Measurements from ENCODE around the gene PLA2R1.

PLA2R1 gene

GRCh38 chr2:160109243-160109642 lies 46.8 kb upstream of the PLA2R1 start:
- TF ChIP-seq ZBTB17 (tag by site-specific recombination; IDR thresholded peaks at IDR 0.05) (no peak), ZNF670 (tag by site-specific recombination; IDR thresholded peaks at IDR 0.05; ENCODE audit: low read depth) (no peak), IKZF3 (tag by site-specific recombination; IDR thresholded peaks at IDR 0.05) (no peak), KLF17 (tag by site-specific recombination; IDR thresholded peaks at IDR 0.05) (no peak), WT1 (tag by site-specific recombination; IDR thresholded peaks at IDR 0.05) (no peak), ZNF623 (tag by site-specific recombination; IDR thresholded peaks at IDR 0.05) (no peak), ZNF544 (tag by site-specific recombination; IDR thresholded peaks at IDR 0.05) (no peak), ZNF830 (tag by site-specific recombination; IDR thresholded peaks at IDR 0.05; ENCODE audit: low read depth) (no peak), ZNF530 (tag by site-specific recombination; IDR thresholded peaks at IDR 0.05; ENCODE audit: low read depth) (no peak), PRDM10 (tag by site-specific recombination; IDR thresholded peaks at IDR 0.05) (no peak), ZNF140 (tag by site-specific recombination; IDR thresholded peaks at IDR 0.05) (no peak), ZNF571 (tag by site-specific recombination; IDR thresholded peaks at IDR 0.05) (no peak), ZNF416 (tag by site-specific recombination; IDR thresholded peaks at IDR 0.05) (no peak), ZNF174 (tag by site-specific recombination; IDR thresholded peaks at IDR 0.05) (no peak), ZNF19 (tag by site-specific recombination; IDR thresholded peaks at IDR 0.05; ENCODE audit: low read depth) (no peak)
- TF ChIP-seq, protein P1, sequence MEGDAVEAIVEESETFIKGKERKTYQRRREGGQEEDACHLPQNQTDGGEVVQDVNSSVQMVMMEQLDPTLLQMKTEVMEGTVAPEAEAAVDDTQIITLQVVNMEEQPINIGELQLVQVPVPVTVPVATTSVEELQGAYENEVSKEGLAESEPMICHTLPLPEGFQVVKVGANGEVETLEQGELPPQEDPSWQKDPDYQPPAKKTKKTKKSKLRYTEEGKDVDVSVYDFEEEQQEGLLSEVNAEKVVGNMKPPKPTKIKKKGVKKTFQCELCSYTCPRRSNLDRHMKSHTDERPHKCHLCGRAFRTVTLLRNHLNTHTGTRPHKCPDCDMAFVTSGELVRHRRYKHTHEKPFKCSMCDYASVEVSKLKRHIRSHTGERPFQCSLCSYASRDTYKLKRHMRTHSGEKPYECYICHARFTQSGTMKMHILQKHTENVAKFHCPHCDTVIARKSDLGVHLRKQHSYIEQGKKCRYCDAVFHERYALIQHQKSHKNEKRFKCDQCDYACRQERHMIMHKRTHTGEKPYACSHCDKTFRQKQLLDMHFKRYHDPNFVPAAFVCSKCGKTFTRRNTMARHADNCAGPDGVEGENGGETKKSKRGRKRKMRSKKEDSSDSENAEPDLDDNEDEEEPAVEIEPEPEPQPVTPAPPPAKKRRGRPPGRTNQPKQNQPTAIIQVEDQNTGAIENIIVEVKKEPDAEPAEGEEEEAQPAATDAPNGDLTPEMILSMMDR (tag by site-specific recombination; IDR thresholded peaks at IDR 0.05), result no peak
- TF ChIP-seq, protein P2, sequence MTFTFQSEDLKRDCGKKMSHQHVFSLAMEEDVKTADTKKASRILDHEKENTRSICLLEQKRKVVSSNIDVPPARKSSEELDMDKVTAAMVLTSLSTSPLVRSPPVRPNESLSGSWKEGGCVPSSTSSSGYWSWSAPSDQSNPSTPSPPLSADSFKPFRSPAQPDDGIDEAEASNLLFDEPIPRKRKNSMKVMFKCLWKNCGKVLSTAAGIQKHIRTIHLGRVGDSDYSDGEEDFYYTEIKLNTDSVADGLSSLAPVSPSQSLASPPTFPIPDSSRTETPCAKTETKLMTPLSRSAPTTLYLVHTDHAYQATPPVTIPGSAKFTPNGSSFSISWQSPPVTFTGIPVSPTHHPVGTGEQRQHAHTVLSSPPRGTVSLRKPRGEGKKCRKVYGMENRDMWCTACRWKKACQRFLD (tag by site-specific recombination; IDR thresholded peaks at IDR 0.05), result no peak
- Histone ChIP-seq H3K36me3 (ENCODE audit: control insufficient read depth in 2 of 2, insufficient read depth in 1 of 2, low read length in 2 of 2) (no peaks in the 10 kb centered on the region), H3K27ac (ENCODE audit: extremely low read depth, low read depth, low read length) (no peak overlapping the region), H3K4me3 (ENCODE audit: low read depth, low read length) (no peak overlapping the region), H3K4me1 (ENCODE audit: control insufficient read depth, insufficient read depth, low read length) (no peaks in the 10 kb centered on the region), H3K9me3 (ENCODE audit: control insufficient read depth, insufficient read depth, low read depth, low read length) (no peaks in the 10 kb centered on the region)
- POLR2A ChIA-PET, result no interaction called here
- CTCF ChIA-PET, result interaction anchor here (0.6 to 3.9 kb wide), 32 partner anchors 9 to 954 kb away, joined by 3 to 26 read pairs (median 4); no protein-coding TSS in a partner anchor

DNA sequence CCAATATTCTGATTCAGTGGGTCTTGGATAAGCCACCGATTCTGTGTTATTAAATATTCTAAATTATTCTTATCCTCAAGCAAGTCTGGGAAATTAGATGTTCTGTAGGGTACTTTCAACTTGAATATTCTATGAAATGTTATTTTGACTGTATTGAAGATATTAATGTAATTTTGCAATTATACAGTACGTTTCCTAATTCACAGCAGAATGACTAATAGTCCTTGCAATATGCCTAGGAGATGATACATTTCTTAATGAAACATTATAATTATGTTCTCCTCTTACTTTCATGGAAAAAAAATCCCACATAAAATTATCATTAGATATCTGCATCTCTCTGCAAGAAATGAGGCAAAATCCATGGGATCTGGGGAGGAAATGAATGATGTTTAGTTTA lies 46.2 kb upstream of the PLA2R1 start:
- Histone ChIP-seq H3K4me1 (ENCODE audit: control insufficient read depth, insufficient read depth, low read length) (no peaks in the 10 kb centered on the region), H3K27ac (ENCODE audit: extremely low read depth, low read depth, low read length) (no peak overlapping the region), H3K36me3 (ENCODE audit: control insufficient read depth in 2 of 2, insufficient read depth in 1 of 2, low read length in 2 of 2) (no peaks in the 10 kb centered on the region), H3K4me3 (ENCODE audit: low read depth, low read length) (no peak overlapping the region), H3K9me3 (ENCODE audit: control insufficient read depth, insufficient read depth, low read depth, low read length) (no peaks in the 10 kb centered on the region)
- ChIA-PET POLR2A (no interaction called here), CTCF (interaction anchor here (0.5 to 3.9 kb wide), 12 partner anchors 8 to 932 kb away, joined by 3 to 26 read pairs (median 8); no protein-coding TSS in a partner anchor)
- no peak for TF ChIP-seq ZNF211 (tag by site-specific recombination; IDR thresholded peaks at IDR 0.05; ENCODE audit: low read depth)
- no peak for TF ChIP-seq ZNF510 (tag by site-specific recombination; IDR thresholded peaks at IDR 0.05; ENCODE audit: insufficient replicate concordance)
- TF ChIP-seq ZNF146 (tag by site-specific recombination; IDR thresholded peaks at IDR 0.05), result no peak
- no peak for TF ChIP-seq ZNF76 (tag by site-specific recombination; IDR thresholded peaks at IDR 0.05; ENCODE audit: borderline replicate concordance, low read depth)
